ENCODE data around the gene PTPRD. TPM values are rescaled to one million over a fixed set of nuclear protein-coding genes. Genes with fewer than 3 reads are reported as not detected.

PTPRD gene
- total RNA-seq, 1 experiment from 2014 or later: 0.02 TPM

GRCh38 chr9:8863886-8864544 lies 1748.8 kb downstream of the PTPRD start:
- H3K36me3 ChIP-seq (ENCODE audit: control insufficient read depth in 1 of 2, insufficient read depth in 2 of 2, low read length in 2 of 2): no peaks in the 10 kb centered on the region
- RAD21 ChIA-PET (ENCODE audit: low non-redundant PET in 1 of 2, low total read pairs in 2 of 2, uncharacterized antibody in 2 of 2, unreplicated experiment in 2 of 2): no interaction called here
- no peaks in the 10 kb centered on the region for H4K20me1 ChIP-seq (ENCODE audit: insufficient read depth)
- CTCF ChIA-PET: no interaction called here
- peaks cover 0 to 10% of the 10 kb centered on the region in 2 experiments; a peak in 2 of 4 replicates for H3K9me3 ChIP-seq (ENCODE audit: control insufficient read depth in 1 of 2, insufficient read depth in 1 of 2, low read depth in 1 of 2, low read length in 2 of 2)
- no peaks in the 10 kb centered on the region for H3K4me1 ChIP-seq (ENCODE audit: control insufficient read depth in 1 of 2, insufficient read depth in 2 of 2, low read length in 2 of 2)
- DNase-seq (ENCODE audit: low read depth, low spot score): no peak
- no peak for ATAC-seq
- H3K4me2 ChIP-seq (ENCODE audit: low read length): no peak overlapping the region
- no peaks in the 10 kb centered on the region for H3K9me2 ChIP-seq (ENCODE audit: insufficient read depth)
- BruUV-seq (replicated peaks): no TSS peak
- TF ChIP-seq JUND (IDR thresholded peaks at IDR 0.05): no peak
- TF ChIP-seq RAD21 (IDR thresholded peaks at IDR 0.05; ENCODE audit: low read depth): no peak
- no peak overlapping the region for H3K9ac ChIP-seq (ENCODE audit: low read length)
- H3K27me3 ChIP-seq (ENCODE audit: insufficient read depth, low read length): no peaks in the 10 kb centered on the region
- POLR2A ChIA-PET: no interaction called here
- H3K27ac ChIP-seq (ENCODE audit: low read depth, low read length): no peak overlapping the region
- H3K79me2 ChIP-seq (ENCODE audit: insufficient read depth, low read length): no peaks in the 10 kb centered on the region
- intact Hi-C loops (cut with micrococcal nuclease): no loop called here
- H3K4me3 ChIP-seq (replicated peaks in 1 of 2; ENCODE audit: low read depth in 1 of 2, low read length in 2 of 2): no peak overlapping the region
- no peak overlapping the region for H2AFZ ChIP-seq (ENCODE audit: low read depth, low read length, poor library complexity, severe bottlenecking)

GRCh38 chr9:8863069-8863468 lies 1749.7 kb downstream of the PTPRD start:
- Histone ChIP-seq H3K36me3 (ENCODE audit: control insufficient read depth in 1 of 2, insufficient read depth in 2 of 2, low read length in 2 of 2) (no peaks in the 10 kb centered on the region), H3K9ac (ENCODE audit: low read length) (no peak overlapping the region), H3K9me2 (ENCODE audit: insufficient read depth) (no peaks in the 10 kb centered on the region), H3K79me2 (ENCODE audit: insufficient read depth, low read length) (no peaks in the 10 kb centered on the region), H3K9me3 (ENCODE audit: control insufficient read depth in 1 of 2, insufficient read depth in 1 of 2, low read depth in 1 of 2, low read length in 2 of 2) (peaks cover 0 to 6% of the 10 kb centered on the region in 2 experiments; a peak in 2 of 4 replicates), H3K4me2 (ENCODE audit: low read length) (no peak overlapping the region), H3K27me3 (ENCODE audit: insufficient read depth, low read length) (no peaks in the 10 kb centered on the region), H3K4me1 (ENCODE audit: control insufficient read depth in 1 of 2, insufficient read depth in 2 of 2, low read length in 2 of 2) (no peaks in the 10 kb centered on the region), H3K27ac (ENCODE audit: low read depth, low read length) (no peak overlapping the region), H3K4me3 (replicated peaks in 1 of 2; ENCODE audit: low read depth in 1 of 2, low read length in 2 of 2) (no peak overlapping the region), H2AFZ (ENCODE audit: low read depth, low read length, poor library complexity, severe bottlenecking) (no peak overlapping the region), H4K20me1 (ENCODE audit: insufficient read depth) (no peaks in the 10 kb centered on the region)
- no peak for DNase-seq (ENCODE audit: low read depth, low spot score)
- CTCF ChIA-PET: no interaction called here
- intact Hi-C loops (cut with micrococcal nuclease): no loop called here
- ATAC-seq: no peak
- no TSS peak for BruUV-seq (replicated peaks)
- POLR2A ChIA-PET: no interaction called here
- RAD21 ChIA-PET (ENCODE audit: low non-redundant PET in 1 of 2, low total read pairs in 2 of 2, uncharacterized antibody in 2 of 2, unreplicated experiment in 2 of 2): no interaction called here
- TF ChIP-seq, protein P1, sequence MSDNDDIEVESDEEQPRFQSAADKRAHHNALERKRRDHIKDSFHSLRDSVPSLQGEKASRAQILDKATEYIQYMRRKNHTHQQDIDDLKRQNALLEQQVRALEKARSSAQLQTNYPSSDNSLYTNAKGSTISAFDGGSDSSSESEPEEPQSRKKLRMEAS (IDR thresholded peaks at IDR 0.05): no peak
- TF ChIP-seq CTCF (IDR thresholded peaks at IDR 0.05 in 2 of 3, conservative IDR thresholded peaks at IDR 0.05 in 1 of 3; ENCODE audit: borderline replicate concordance in 1 of 3, insufficient read depth in 1 of 3, low read depth in 2 of 3, low read length in 2 of 3) (no peak), ZNF274 (IDR thresholded peaks at IDR 0.05; ENCODE audit: low read depth, low read length) (no peak), CEBPB (IDR thresholded peaks at IDR 0.05; ENCODE audit: low read depth) (no peak), POLR2A (IDR thresholded peaks at IDR 0.05; ENCODE audit: borderline replicate concordance, extremely low read depth, insufficient read depth, insufficient read length) (no peak), TCF7L2 (IDR thresholded peaks at IDR 0.05; ENCODE audit: borderline replicate concordance, extremely low read depth, insufficient read depth, insufficient read length) (no peak), JUND (IDR thresholded peaks at IDR 0.05) (no peak), EZH2phosphoT487 (IDR thresholded peaks at IDR 0.05; ENCODE audit: borderline replicate concordance) (no peak), EGR1 (IDR thresholded peaks at IDR 0.05; ENCODE audit: low read depth) (no peak)
- TF ChIP-seq, protein P2, sequence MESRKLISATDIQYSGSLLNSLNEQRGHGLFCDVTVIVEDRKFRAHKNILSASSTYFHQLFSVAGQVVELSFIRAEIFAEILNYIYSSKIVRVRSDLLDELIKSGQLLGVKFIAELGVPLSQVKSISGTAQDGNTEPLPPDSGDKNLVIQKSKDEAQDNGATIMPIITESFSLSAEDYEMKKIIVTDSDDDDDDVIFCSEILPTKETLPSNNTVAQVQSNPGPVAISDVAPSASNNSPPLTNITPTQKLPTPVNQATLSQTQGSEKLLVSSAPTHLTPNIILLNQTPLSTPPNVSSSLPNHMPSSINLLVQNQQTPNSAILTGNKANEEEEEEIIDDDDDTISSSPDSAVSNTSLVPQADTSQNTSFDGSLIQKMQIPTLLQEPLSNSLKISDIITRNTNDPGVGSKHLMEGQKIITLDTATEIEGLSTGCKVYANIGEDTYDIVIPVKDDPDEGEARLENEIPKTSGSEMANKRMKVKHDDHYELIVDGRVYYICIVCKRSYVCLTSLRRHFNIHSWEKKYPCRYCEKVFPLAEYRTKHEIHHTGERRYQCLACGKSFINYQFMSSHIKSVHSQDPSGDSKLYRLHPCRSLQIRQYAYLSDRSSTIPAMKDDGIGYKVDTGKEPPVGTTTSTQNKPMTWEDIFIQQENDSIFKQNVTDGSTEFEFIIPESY (IDR thresholded peaks at IDR 0.05; ENCODE audit: extremely low read depth, insufficient replicate concordance, low read length): no peak
- TF ChIP-seq, protein P3, sequence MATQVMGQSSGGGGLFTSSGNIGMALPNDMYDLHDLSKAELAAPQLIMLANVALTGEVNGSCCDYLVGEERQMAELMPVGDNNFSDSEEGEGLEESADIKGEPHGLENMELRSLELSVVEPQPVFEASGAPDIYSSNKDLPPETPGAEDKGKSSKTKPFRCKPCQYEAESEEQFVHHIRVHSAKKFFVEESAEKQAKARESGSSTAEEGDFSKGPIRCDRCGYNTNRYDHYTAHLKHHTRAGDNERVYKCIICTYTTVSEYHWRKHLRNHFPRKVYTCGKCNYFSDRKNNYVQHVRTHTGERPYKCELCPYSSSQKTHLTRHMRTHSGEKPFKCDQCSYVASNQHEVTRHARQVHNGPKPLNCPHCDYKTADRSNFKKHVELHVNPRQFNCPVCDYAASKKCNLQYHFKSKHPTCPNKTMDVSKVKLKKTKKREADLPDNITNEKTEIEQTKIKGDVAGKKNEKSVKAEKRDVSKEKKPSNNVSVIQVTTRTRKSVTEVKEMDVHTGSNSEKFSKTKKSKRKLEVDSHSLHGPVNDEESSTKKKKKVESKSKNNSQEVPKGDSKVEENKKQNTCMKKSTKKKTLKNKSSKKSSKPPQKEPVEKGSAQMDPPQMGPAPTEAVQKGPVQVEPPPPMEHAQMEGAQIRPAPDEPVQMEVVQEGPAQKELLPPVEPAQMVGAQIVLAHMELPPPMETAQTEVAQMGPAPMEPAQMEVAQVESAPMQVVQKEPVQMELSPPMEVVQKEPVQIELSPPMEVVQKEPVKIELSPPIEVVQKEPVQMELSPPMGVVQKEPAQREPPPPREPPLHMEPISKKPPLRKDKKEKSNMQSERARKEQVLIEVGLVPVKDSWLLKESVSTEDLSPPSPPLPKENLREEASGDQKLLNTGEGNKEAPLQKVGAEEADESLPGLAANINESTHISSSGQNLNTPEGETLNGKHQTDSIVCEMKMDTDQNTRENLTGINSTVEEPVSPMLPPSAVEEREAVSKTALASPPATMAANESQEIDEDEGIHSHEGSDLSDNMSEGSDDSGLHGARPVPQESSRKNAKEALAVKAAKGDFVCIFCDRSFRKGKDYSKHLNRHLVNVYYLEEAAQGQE (IDR thresholded peaks at IDR 0.05; ENCODE audit: low read depth): no peak
